Hepatocyte (in vitro differentiated cells): Measurements from ENCODE around the gene PRKAR1A. TPM values are rescaled to one million over a fixed set of nuclear protein-coding genes. Genes with fewer than 3 reads are reported as not detected.

Experiments used
- DNase-seq: peaks from one replicate; pipeline ENCODE4 v3.0.0-alpha.2; 2016; ENCODE audit warnings: low spot score
- H2AFZ ChIP-seq: fragments of 200-600 bp; sonication (generic); 2 replicates; pipeline ENCODE4 v1.6.0; 2016; ENCODE audit warnings: antibody characterized with exemption, mild to moderate bottlenecking
- H3K27ac ChIP-seq: fragments of 200-600 bp; sonication (generic); 2 replicates; pipeline ENCODE4 v1.5.1; 2016; ENCODE audit warnings: mild to moderate bottlenecking
- H3K27me3 ChIP-seq: fragments of 200-600 bp; sonication (generic); 2 replicates; pipeline ENCODE4 v1.6.1; 2016
- H3K36me3 ChIP-seq: fragments of 200-600 bp; sonication (generic); replicated peaks from 2 replicates; pipeline ENCODE4 v1.5.1; 2016; ENCODE audit warnings: low read depth; ENCODE audit not compliant: insufficient read depth
- H3K4me1 ChIP-seq: fragments of 200-600 bp; sonication (generic); 2 replicates; pipeline ENCODE4 v1.5.1; 2016; ENCODE audit warnings: mild to moderate bottlenecking, moderate library complexity; ENCODE audit not compliant: insufficient read depth
- H3K4me2 ChIP-seq: fragments of 200-600 bp; sonication (generic); 2 replicates; pipeline ENCODE4 v1.6.0; 2016
- H3K4me3 ChIP-seq: fragments of 200-600 bp; sonication (generic); 2 replicates; pipeline ENCODE4 v1.5.1; 2016; ENCODE audit warnings: mild to moderate bottlenecking
- H3K79me2 ChIP-seq: fragments of 200-600 bp; sonication (generic); 2 replicates; pipeline ENCODE4 v1.6.0; 2017; ENCODE audit warnings: mild to moderate bottlenecking
- H3K9me2 ChIP-seq: fragments of 200-600 bp; sonication (generic); replicated peaks from 2 replicates; pipeline ENCODE4 v1.6.0; 2017; ENCODE audit warnings: mild to moderate bottlenecking; ENCODE audit not compliant: insufficient read depth
- H3K9me3 ChIP-seq: fragments of 200-600 bp; sonication (generic); 2 replicates; pipeline ENCODE4 v1.5.1; 2016; ENCODE audit warnings: low read depth, mild to moderate bottlenecking
- H4K20me1 ChIP-seq: fragments of 200-600 bp; sonication (generic); 2 replicates; pipeline ENCODE4 v1.6.0; 2016; ENCODE audit warnings: mild to moderate bottlenecking; ENCODE audit not compliant: insufficient read depth, poor library complexity, severe bottlenecking
- EZH2 ChIP-seq: fragments of 200-600 bp; sonication (generic); IDR thresholded peaks from 2 replicates; pipeline ENCODE4 v1.6.1; 2016; ENCODE audit warnings: antibody characterized with exemption, mild to moderate bottlenecking, borderline replicate concordance
- EZH2phosphoT487 ChIP-seq: fragments of 200-600 bp; sonication (generic); IDR thresholded peaks from one replicate; pipeline ENCODE4 v1.6.1; 2018; ENCODE audit warnings: antibody characterized with exemption, mild to moderate bottlenecking, low read depth, moderate library complexity; ENCODE audit not compliant: unreplicated experiment, severe bottlenecking
- WGBS: methylation state at CpG from one replicate; pipeline ENCODE4 v1.1.6; 2016; ENCODE audit warnings: low lambda C conversion rate; ENCODE audit errors: missing lambda C conversion rate; 5-methylcytosine and 5-hydroxymethylcytosine counted together
- polyA plus RNA-seq: library from polyadenylated mRNA; unstranded; fragments of >200 nt; fragmentation: Nextera tagmentation; extraction: Ambion mirVana; gene quantifications from 2 replicates; pipeline ENCODE4 v1.2.1, GENCODE V29; 2016
- total RNA-seq: library from RNA; depleted of rRNA; stranded (reverse); fragments of >200 nt; gene quantifications from 2 replicates; pipeline ENCODE4 v1.2.3, GENCODE V29; 2014
- TF ChIP-seq, protein P1 (sequence below): fragments of 200-600 bp; sonication (generic); IDR thresholded peaks from 2 replicates; pipeline ENCODE4 v1.5.1; 2016; ENCODE audit warnings: antibody characterized with exemption, mild to moderate bottlenecking; ENCODE audit not compliant: poor library complexity

The PRKAR1A gene
- total and polyA plus RNA-seq, 2 experiments from 2014 or later = 182 to 253 TPM

DNA sequence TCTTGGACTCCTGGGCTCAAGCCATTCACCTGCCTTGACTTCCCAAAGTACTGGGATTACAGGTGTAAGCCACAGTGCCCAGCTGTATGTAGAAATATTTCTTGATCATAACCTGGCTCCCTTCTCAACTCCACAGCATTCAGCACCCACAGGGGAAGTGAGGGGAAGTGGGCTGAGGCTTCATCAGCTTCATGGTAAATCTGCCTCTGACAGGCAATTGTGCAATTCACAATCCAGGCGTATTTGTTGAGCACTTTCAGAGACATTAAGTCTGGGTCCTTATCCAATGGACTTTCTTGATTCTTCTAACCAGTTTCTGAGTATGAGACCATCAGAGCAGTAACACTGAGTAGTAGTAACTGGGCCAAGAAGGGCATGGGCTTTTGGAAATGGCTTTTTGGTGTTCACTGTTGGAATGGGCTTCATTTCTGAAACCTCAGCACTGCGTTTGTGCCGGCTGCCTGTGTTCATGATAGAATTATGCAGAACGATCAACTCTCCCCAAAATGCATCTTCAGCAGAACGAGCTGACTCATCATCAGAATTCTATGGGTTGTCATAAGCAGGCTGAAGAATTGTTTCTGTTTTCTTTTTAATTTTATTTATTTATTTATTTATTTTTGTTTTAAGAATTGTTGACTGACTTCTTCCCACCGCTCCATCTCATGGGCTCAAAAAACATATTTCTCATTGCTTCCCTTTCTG is 60.1 kb downstream of the PRKAR1A start:
- Histone ChIP-seq H2AFZ (no peak overlapping the region), H3K27me3 (no peaks in the 10 kb centered on the region), H3K27ac (no peak overlapping the region), H3K9me3 (no peaks in the 10 kb centered on the region), H4K20me1 (no peaks in the 10 kb centered on the region), H3K79me2 (no peaks in the 10 kb centered on the region), H3K9me2 (no peaks in the 10 kb centered on the region), H3K4me3 (no peak overlapping the region), H3K4me1 (no peaks in the 10 kb centered on the region), H3K4me2 (no peak overlapping the region), H3K36me3 (no peaks in the 10 kb centered on the region)
- 92% methylated on average over 6 of the region's 6 CpGs for WGBS
- no peak for DNase-seq
- TF ChIP-seq, protein P1, sequence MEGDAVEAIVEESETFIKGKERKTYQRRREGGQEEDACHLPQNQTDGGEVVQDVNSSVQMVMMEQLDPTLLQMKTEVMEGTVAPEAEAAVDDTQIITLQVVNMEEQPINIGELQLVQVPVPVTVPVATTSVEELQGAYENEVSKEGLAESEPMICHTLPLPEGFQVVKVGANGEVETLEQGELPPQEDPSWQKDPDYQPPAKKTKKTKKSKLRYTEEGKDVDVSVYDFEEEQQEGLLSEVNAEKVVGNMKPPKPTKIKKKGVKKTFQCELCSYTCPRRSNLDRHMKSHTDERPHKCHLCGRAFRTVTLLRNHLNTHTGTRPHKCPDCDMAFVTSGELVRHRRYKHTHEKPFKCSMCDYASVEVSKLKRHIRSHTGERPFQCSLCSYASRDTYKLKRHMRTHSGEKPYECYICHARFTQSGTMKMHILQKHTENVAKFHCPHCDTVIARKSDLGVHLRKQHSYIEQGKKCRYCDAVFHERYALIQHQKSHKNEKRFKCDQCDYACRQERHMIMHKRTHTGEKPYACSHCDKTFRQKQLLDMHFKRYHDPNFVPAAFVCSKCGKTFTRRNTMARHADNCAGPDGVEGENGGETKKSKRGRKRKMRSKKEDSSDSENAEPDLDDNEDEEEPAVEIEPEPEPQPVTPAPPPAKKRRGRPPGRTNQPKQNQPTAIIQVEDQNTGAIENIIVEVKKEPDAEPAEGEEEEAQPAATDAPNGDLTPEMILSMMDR = no peak
- TF ChIP-seq EZH2 = no peak
- TF ChIP-seq EZH2phosphoT487 = no peak

DNA sequence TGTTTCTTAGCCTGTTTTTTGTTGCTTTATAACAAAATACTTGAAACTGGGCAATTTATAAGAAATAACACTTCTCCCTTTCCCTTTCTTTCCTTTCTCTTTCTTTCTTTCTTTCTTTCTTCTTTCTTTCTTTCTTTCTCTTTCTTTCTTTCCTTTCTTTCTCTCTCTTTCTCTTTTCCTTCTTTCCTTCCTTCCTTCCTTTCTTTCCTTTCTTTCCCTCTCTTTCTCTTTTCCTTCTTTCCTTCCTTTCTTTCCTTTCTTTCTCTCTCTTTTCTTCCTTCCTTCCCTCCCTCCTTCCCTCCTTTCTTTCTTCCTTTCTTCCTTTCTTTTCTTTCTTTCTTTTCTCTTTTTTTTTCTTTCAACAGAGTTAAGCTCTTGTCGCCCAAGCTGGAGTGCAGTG is 61.1 kb downstream of the PRKAR1A start:
- Histone ChIP-seq H3K27me3 (no peaks in the 10 kb centered on the region), H3K9me3 (no peaks in the 10 kb centered on the region), H3K4me2 (no peak overlapping the region), H4K20me1 (no peaks in the 10 kb centered on the region), H3K79me2 (no peaks in the 10 kb centered on the region), H3K9me2 (no peaks in the 10 kb centered on the region), H2AFZ (no peak overlapping the region), H3K27ac (no peak overlapping the region), H3K4me1 (no peaks in the 10 kb centered on the region), H3K36me3 (no peaks in the 10 kb centered on the region), H3K4me3 (no peak overlapping the region)
- 96% methylated on average over 1 of the region's 1 CpG for WGBS
- TF ChIP-seq EZH2 (no peak), EZH2phosphoT487 (no peak)
- TF ChIP-seq, protein P1 = no peak
- DNase-seq = no peak

DNA sequence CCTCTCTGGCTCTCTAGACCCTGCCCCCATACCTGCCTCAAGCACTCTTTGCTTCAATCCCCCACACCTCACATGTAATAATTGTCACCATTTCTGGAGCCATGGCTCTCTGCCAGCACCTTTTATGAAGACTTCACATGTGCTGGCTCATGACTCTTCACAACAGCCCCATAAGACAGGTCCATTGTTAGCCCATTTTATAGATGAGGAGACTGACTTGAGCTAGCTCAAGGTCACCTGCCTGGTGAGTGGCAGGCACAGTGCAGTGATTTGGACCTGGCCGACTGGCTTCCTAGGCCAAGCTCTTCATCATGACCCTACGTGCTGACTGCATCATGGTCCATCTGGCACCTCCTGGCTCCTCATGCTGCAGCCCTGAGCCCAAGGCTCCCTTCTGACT is 63.9 kb downstream of the PRKAR1A start:
- no peaks in the 10 kb centered on the region for H3K9me2 ChIP-seq
- H2AFZ ChIP-seq = no peak overlapping the region
- H3K4me3 ChIP-seq = no peak overlapping the region
- H3K79me2 ChIP-seq = no peaks in the 10 kb centered on the region
- H3K4me2 ChIP-seq = no peak overlapping the region
- H3K27me3 ChIP-seq = no peaks in the 10 kb centered on the region
- H3K36me3 ChIP-seq = no peaks in the 10 kb centered on the region
- TF ChIP-seq EZH2 = no peak
- TF ChIP-seq, protein P1 = no peak
- no peak for TF ChIP-seq EZH2phosphoT487
- no peaks in the 10 kb centered on the region for H3K9me3 ChIP-seq
- no peaks in the 10 kb centered on the region for H4K20me1 ChIP-seq
- WGBS = 100% methylated on average over 2 of the region's 2 CpGs
- DNase-seq = no peak
- no peak overlapping the region for H3K27ac ChIP-seq
- H3K4me1 ChIP-seq = no peaks in the 10 kb centered on the region
